Activated CD8-positive, alpha-beta T cell treated with anti-CD3 and anti-CD28 coated beads for 36 hours (primary cell): ENCODE measurements around the gene CELF4. TPM values are rescaled to one million over a fixed set of nuclear protein-coding genes. Genes with fewer than 3 reads are reported as not detected.

Experiments
- ATAC-seq: fragments of 200-7000 bp; cut with Tn5 transposase; one replicate; pipeline ENCODE4 v1.10.0; 2021; ENCODE audit warnings: mild to moderate bottlenecking, moderate library complexity
- CTCF ChIA-PET: fragments of 350-600 bp; sonication (Branson Sonifier 250); formaldehyde crosslinking; loops from one replicate; lab custom pipeline; 2021; ENCODE audit warnings: antibody characterized with exemption; lab: Charles Lee
- POLR2A ChIA-PET: fragments of 350-600 bp; sonication (Branson Sonifier 250); formaldehyde crosslinking; loops from one replicate; lab custom pipeline; 2021; ENCODE audit warnings: antibody characterized with exemption; lab: Charles Lee
- DNase-seq: peaks from one replicate; pipeline ENCODE4 v3.0.0-alpha.2; 2020
- H3K27ac Mint-ChIP-seq: one replicate; pipeline ENCODE4 v1.8.0; 2021; ENCODE audit warnings: mild to moderate bottlenecking, mixed read lengths
- H3K27me3 Mint-ChIP-seq: one replicate; pipeline ENCODE4 v1.8.0; 2021; ENCODE audit warnings: mixed read lengths
- H3K36me3 Mint-ChIP-seq: one replicate; pipeline ENCODE4 v1.8.0; 2021; ENCODE audit warnings: low read depth, mixed read lengths
- H3K4me1 Mint-ChIP-seq: one replicate; pipeline ENCODE4 v1.8.0; 2021; ENCODE audit warnings: low read depth, mixed read lengths
- H3K4me3 Mint-ChIP-seq: one replicate; pipeline ENCODE4 v1.8.0; 2021; ENCODE audit warnings: mild to moderate bottlenecking, moderate library complexity, mixed read lengths
- H3K9me3 Mint-ChIP-seq: one replicate; pipeline ENCODE4 v1.8.0; 2021; ENCODE audit warnings: mixed read lengths
- intact Hi-C: fragments of 100-400 bp; cut with micrococcal nuclease; formaldehyde crosslinking; loops from one replicate; pipeline ENCODE4 v1.10.0; 2022
- total RNA-seq, 2 experiments: library from RNA; stranded (reverse); gene quantifications; one replicate each; pipeline ENCODE4 v1.2.3, GENCODE V29; 2021
- TF ChIP-seq, protein P1 (sequence below): fragments of 200-600 bp; IDR thresholded peaks from one replicate; pipeline ENCODE4 v1.8.0; 2022; ENCODE audit warnings: antibody characterized with exemption, mild to moderate bottlenecking

CELF4 gene
- total RNA-seq, 2 experiments from 2014 or later: not detected

DNA sequence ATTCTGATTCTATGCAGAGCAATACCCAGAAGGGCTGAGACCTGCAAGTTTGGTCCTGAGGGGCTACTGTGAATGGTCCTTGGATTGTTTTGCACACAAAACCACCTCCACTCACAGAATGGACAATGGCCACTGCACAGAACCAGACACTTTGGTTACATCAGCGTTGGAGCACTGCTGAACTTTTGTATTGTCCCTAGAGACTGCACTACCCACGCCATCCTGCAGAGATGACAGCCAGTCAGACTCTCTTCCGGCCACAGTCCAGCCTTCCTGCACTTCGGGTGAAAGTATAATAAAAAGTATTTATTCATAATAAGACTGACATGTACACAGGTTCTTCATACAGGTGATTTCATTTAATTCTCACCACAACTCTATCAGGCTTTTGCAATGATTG, 35.7 kb downstream of the CELF4 start:
- Mint-ChIP-seq H3K4me1 (no peaks in the 10 kb centered on the region), H3K9me3 (no peaks in the 10 kb centered on the region), H3K36me3 (no peaks in the 10 kb centered on the region), H3K4me3 (no peak overlapping the region), H3K27me3 (peaks cover 22% of the 10 kb centered on the region), H3K27ac (no peak overlapping the region)
- DNase-seq: no peak
- no peak for ATAC-seq
- TF ChIP-seq, protein P1, sequence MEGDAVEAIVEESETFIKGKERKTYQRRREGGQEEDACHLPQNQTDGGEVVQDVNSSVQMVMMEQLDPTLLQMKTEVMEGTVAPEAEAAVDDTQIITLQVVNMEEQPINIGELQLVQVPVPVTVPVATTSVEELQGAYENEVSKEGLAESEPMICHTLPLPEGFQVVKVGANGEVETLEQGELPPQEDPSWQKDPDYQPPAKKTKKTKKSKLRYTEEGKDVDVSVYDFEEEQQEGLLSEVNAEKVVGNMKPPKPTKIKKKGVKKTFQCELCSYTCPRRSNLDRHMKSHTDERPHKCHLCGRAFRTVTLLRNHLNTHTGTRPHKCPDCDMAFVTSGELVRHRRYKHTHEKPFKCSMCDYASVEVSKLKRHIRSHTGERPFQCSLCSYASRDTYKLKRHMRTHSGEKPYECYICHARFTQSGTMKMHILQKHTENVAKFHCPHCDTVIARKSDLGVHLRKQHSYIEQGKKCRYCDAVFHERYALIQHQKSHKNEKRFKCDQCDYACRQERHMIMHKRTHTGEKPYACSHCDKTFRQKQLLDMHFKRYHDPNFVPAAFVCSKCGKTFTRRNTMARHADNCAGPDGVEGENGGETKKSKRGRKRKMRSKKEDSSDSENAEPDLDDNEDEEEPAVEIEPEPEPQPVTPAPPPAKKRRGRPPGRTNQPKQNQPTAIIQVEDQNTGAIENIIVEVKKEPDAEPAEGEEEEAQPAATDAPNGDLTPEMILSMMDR: no peak
- intact Hi-C loops: no loop called here
- ChIA-PET CTCF (interaction anchor here (1.3 kb wide), 1 partner anchor 8 kb away, joined by 3 read pairs; no protein-coding TSS in a partner anchor), POLR2A (no interaction called here)

DNA sequence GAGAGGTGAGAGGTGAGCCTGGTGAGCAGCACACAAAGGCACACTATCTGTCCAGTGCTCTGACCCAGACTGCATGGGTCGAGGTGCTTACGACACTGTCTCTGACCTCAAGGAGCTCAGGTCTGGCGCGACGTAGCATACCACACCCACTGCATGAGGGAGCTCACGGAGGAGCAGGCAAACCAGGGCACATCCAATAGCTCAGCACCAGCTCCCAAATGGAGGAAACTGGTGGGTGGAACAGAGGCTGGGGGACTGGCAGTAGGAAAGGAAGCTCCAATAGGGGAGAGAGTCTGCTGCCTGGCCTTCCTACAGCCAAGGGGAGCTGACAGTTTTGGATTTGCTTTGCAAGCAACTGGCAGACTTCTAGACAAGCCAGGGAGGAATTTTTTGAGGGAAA, 36.3 kb downstream of the CELF4 start:
- intact Hi-C loops: no loop called here
- POLR2A ChIA-PET: no interaction called here
- Mint-ChIP-seq H3K27ac (no peak overlapping the region), H3K36me3 (no peaks in the 10 kb centered on the region), H3K27me3 (peaks cover 26% of the 10 kb centered on the region), H3K4me1 (no peaks in the 10 kb centered on the region), H3K4me3 (no peak overlapping the region), H3K9me3 (no peaks in the 10 kb centered on the region)
- no peak for DNase-seq
- CTCF ChIA-PET: interaction anchor here (1.3 kb wide), 1 partner anchor 8 kb away, joined by 3 read pairs; no protein-coding TSS in a partner anchor
- no peak for ATAC-seq
- TF ChIP-seq, protein P1: no peak

GRCh38 chr18:37527395-37527794, 38.2 kb downstream of the CELF4 start:
- intact Hi-C loops: no loop called here
- H3K4me1 Mint-ChIP-seq: no peaks in the 10 kb centered on the region
- H3K27ac Mint-ChIP-seq: no peak overlapping the region
- H3K9me3 Mint-ChIP-seq: no peaks in the 10 kb centered on the region
- TF ChIP-seq, protein P1: no peak
- DNase-seq: no peak
- peaks cover 33% of the 10 kb centered on the region for H3K27me3 Mint-ChIP-seq
- no peaks in the 10 kb centered on the region for H3K36me3 Mint-ChIP-seq
- ChIA-PET CTCF (interaction anchor here (0.8 to 1.1 kb wide), 2 partner anchors 10 to 12 kb away, joined by 3 read pairs; no protein-coding TSS in a partner anchor), POLR2A (no interaction called here)
- ATAC-seq: no peak
- H3K4me3 Mint-ChIP-seq: no peak overlapping the region

GRCh38 chr18:37525262-37525585, 40.4 kb downstream of the CELF4 start:
- Mint-ChIP-seq H3K27ac (no peak overlapping the region), H3K9me3 (no peaks in the 10 kb centered on the region), H3K4me3 (no peak overlapping the region), H3K4me1 (no peaks in the 10 kb centered on the region), H3K27me3 (peaks cover 34% of the 10 kb centered on the region), H3K36me3 (no peaks in the 10 kb centered on the region)
- DNase-seq (no peak), ATAC-seq (no peak)
- intact Hi-C loops: no loop called here
- TF ChIP-seq, protein P1: no peak
- ChIA-PET CTCF (no interaction called here), POLR2A (no interaction called here)

- ChIA-PET POLR2A (no interaction called here), CTCF (no interaction called here)
- no peaks in the 10 kb centered on the region for H3K36me3 Mint-ChIP-seq
- DNase-seq (peak; percentile 2), ATAC-seq (no peak)
- H3K4me3 Mint-ChIP-seq: no peak overlapping the region
- TF ChIP-seq, protein P1: no peak
- intact Hi-C loops: no loop called here
- no peaks in the 10 kb centered on the region for H3K4me1 Mint-ChIP-seq
- peaks cover 34% of the 10 kb centered on the region for H3K27me3 Mint-ChIP-seq
- no peak overlapping the region for H3K27ac Mint-ChIP-seq
- H3K9me3 Mint-ChIP-seq: no peaks in the 10 kb centered on the region
Observed at GRCh38 chr18:37524498-37525261, 40.9 kb downstream of the CELF4 start.
